ENCODE measurements around the gene TBC1D2. TPM values are rescaled to one million over a fixed set of nuclear protein-coding genes. Genes with fewer than 3 reads are reported as not detected.
A peak's percentile ranks its signal among the peaks of the same experiment; 100 is the strongest.

Gene TBC1D2
- total RNA-seq, 4 donors from 2014 or later, result 42.4 to 57.4 (median 49.0) TPM

DNA sequence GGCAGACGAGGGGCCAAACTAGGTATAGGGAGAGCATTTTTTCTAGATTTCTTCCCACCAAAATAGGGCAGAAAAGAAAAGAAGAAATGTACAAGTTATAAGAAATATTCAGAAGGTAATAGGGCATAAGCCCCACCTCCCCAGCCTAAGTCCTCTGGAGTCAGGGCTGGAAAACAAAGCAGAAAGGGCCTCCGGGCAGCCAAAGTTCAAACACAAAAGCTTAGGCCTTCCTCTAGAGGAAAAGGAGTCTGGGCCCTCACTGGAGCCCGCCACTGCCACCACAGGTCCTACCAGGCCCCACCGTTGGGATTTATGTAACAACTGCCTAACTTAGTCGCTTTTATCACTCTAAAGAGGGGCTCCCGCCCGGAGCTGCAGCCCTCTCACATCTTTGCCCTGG lies 27.6 kb downstream of the TBC1D2 start:
- Histone ChIP-seq H3K4me3 (no peak overlapping the region), H3K4me1 (peaks cover 14% of the 10 kb centered on the region), H3K36me3 (peaks cover 67% of the 10 kb centered on the region), H3K27ac (no peak overlapping the region), H3K9me3 (no peaks in the 10 kb centered on the region), H3K27me3 (no peaks in the 10 kb centered on the region)
- TF ChIP-seq EP300 (IDR thresholded peaks at IDR 0.05) (no peak), POLR2A (IDR thresholded peaks at IDR 0.05) (no peak), POLR2AphosphoS5 (IDR thresholded peaks at IDR 0.05) (no peak), CTCF (IDR thresholded peaks at IDR 0.05) (no peak)
- DNase-seq (ENCODE audit: low spot score in 2 of 2), result no peak
- WGBS, result 87% methylated on average over 7 of the region's 7 CpGs

DNA sequence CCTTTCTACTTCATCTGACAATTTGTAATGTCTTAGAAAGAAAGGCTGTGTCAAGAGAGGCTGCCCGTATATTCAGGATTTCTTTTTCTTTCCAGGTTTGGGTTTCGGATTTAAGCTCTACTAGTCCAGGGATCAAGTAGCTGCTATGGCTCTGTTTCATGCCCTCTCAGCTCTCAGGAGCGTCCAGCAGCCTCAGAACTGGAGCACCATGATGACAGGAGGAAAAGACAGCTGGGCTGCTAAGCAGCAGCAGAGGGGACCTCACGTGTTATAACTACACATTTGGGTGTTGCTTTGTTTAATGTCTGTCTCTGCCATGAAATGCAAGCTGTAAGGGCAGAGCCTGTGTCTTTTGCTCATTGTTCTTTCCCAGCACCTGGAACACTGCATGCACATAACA lies 28.5 kb downstream of the TBC1D2 start:
- no peaks in the 10 kb centered on the region for H3K27me3 ChIP-seq
- H3K4me3 ChIP-seq, result no peak overlapping the region
- no peak overlapping the region for H3K27ac ChIP-seq
- no peak for DNase-seq (ENCODE audit: low spot score in 2 of 2)
- TF ChIP-seq POLR2A (IDR thresholded peaks at IDR 0.05), result no peak
- no peak for TF ChIP-seq CTCF (IDR thresholded peaks at IDR 0.05)
- TF ChIP-seq POLR2AphosphoS5 (IDR thresholded peaks at IDR 0.05), result no peak
- no peak for TF ChIP-seq EP300 (IDR thresholded peaks at IDR 0.05)
- peaks cover 15% of the 10 kb centered on the region for H3K4me1 ChIP-seq
- H3K36me3 ChIP-seq, result peaks cover 60% of the 10 kb centered on the region
- 89% methylated on average over 4 of the region's 4 CpGs for WGBS
- H3K9me3 ChIP-seq, result no peaks in the 10 kb centered on the region

DNA sequence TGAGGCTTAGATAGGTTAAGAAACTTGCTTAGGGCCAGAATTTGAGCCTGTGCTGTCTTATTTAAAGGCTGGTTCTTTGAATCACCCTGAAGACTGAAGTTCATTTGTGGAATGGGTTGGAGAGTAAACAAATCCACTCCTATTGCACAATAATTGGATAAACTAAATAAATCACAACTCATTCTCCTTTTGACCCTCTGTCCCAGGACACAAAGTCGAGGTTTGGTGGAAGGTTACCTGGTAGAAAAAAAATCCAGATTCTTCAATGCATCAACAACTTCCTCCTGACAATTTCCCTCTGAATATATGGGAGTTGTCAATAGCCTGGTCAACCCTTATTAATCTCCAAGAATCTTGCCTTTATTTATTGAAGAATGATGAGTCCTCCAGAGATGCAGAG lies 28.9 kb downstream of the TBC1D2 start:
- Histone ChIP-seq H3K4me1 (peaks cover 13% of the 10 kb centered on the region), H3K36me3 (peaks cover 59% of the 10 kb centered on the region), H3K9me3 (no peaks in the 10 kb centered on the region), H3K4me3 (no peak overlapping the region), H3K27me3 (no peaks in the 10 kb centered on the region), H3K27ac (no peak overlapping the region)
- 63% methylated on average over 1 of the region's 1 CpG for WGBS
- DNase-seq (ENCODE audit: low spot score in 2 of 2), result no peak
- TF ChIP-seq EP300 (IDR thresholded peaks at IDR 0.05), result no peak
- TF ChIP-seq CTCF (IDR thresholded peaks at IDR 0.05), result no peak
- TF ChIP-seq POLR2A (IDR thresholded peaks at IDR 0.05), result no peak
- no peak for TF ChIP-seq POLR2AphosphoS5 (IDR thresholded peaks at IDR 0.05)

GRCh38 chr9:98225015-98225442 lies 30.4 kb downstream of the TBC1D2 start:
- no peak for DNase-seq (ENCODE audit: low spot score in 2 of 2)
- TF ChIP-seq POLR2A (IDR thresholded peaks at IDR 0.05), result no peak
- no peak for TF ChIP-seq CTCF (IDR thresholded peaks at IDR 0.05)
- no peak for TF ChIP-seq POLR2AphosphoS5 (IDR thresholded peaks at IDR 0.05)
- no peak for TF ChIP-seq EP300 (IDR thresholded peaks at IDR 0.05)
- no peaks in the 10 kb centered on the region for H3K9me3 ChIP-seq
- peaks cover 63% of the 10 kb centered on the region for H3K36me3 ChIP-seq
- peaks cover 13% of the 10 kb centered on the region for H3K4me1 ChIP-seq
- 84% methylated on average over 6 of the region's 6 CpGs for WGBS
- no peak overlapping the region for H3K27ac ChIP-seq
- no peak overlapping the region for H3K4me3 ChIP-seq
- H3K27me3 ChIP-seq, result no peaks in the 10 kb centered on the region

DNA sequence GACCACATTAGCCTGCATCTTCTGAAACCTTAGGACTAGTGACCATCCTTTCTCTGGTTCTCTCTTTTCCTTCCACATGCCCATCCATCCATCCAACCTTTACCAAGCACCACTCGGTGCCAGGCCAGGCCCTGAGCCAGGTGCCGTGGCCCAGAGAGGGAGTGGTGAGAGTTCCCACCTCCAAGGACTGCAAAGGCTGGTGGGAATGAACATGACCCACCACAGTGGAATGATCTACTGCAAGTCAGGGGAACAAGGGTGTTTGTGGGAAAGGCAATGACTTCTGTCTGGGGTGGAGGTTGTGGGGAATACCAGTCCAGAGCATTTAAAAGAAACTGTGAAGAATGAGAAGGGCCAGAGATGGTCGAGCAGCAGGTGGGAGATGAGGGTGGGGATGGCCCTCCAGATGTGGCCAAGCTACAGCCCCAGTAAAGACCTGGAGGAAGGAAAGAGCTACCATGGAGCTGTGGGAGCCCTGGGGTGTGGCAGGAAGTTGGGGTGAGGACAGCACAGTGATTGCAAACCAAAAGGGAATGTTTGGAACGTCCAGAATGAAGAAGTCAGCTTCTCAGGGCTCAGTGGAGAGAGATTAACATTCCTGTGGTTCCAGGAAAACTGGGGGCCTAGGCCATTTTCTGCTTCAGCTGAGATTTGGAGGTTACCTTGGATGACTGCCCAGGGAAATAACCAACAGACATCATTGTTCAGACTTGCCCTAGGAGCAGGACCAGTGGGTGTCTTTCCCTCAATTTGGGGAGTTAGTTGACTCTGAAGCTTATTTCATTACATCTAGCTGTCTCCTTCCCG lies 32.4 kb downstream of the TBC1D2 start:
- Histone ChIP-seq H3K4me3 (no peak overlapping the region), H3K27me3 (no peaks in the 10 kb centered on the region), H3K27ac (peak overlapping the region; percentile 45), H3K36me3 (peaks cover 59% of the 10 kb centered on the region), H3K4me1 (peaks cover 13% of the 10 kb centered on the region), H3K9me3 (no peaks in the 10 kb centered on the region)
- WGBS, result 28% methylated on average over 5 of the region's 5 CpGs
- no peak for DNase-seq (ENCODE audit: low spot score in 2 of 2)
- no peak for TF ChIP-seq EP300 (IDR thresholded peaks at IDR 0.05)
- no peak for TF ChIP-seq CTCF (IDR thresholded peaks at IDR 0.05)
- TF ChIP-seq POLR2AphosphoS5 (IDR thresholded peaks at IDR 0.05), result no peak
- no peak for TF ChIP-seq POLR2A (IDR thresholded peaks at IDR 0.05)
